ENCODE results near the gene CD36.

DNA sequence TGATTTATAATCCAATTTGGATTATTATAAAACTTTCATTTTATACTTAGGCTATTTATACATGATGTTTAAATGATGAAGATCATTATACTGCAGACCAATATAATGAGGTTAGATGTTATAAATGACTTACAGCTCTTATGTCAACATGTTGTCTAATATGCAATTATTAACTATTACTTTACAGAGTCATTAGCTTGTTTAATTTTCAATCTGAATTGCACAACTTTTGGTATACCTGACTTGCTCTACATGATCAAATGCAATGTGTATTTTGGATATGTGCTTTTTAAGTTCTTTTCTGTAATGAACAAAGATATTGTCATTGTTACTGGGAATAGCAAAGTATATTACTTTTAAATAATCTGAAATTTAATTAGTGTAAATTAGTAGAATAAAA lies 569 bp downstream of the CD36 start:
- TF ChIP-seq POLR2AphosphoS5 (IDR thresholded peaks at IDR 0.05; ENCODE audit: low read depth, low read length) = no peak
- TF ChIP-seq CTCF (IDR thresholded peaks at IDR 0.05) = no peak
- no peak for TF ChIP-seq REST (IDR thresholded peaks at IDR 0.05; ENCODE audit: insufficient read depth in 1 of 2, low read depth in 2 of 2, low read length in 1 of 2)
- no peak for TF ChIP-seq TCF7L2 (IDR thresholded peaks at IDR 0.05; ENCODE audit: low read depth, low read length)
- no peak for TF ChIP-seq SIN3A (IDR thresholded peaks at IDR 0.05; ENCODE audit: borderline replicate concordance, insufficient read depth, low read depth, low read length)

Data from Panc1 (cell line).